ACC112 (cell line): ENCODE data around the gene SAFB.

Experiments used
- H2AFZ ChIP-seq: fragments of 200-600 bp; sonication (generic); one replicate; pipeline ENCODE4 v1.6.0; 2017; ENCODE audit warnings: antibody characterized with exemption, low read length; ENCODE audit not compliant: unreplicated experiment
- H3K27ac ChIP-seq: fragments of 200-600 bp; sonication (generic); 2 replicates; pipeline ENCODE4 v1.5.1; 2014; ENCODE audit warnings: low read depth, mild to moderate bottlenecking, antibody characterized with exemption, low read length, moderate library complexity
- H3K27me3 ChIP-seq: fragments of 200-600 bp; sonication (generic); 2 replicates; pipeline ENCODE4 v1.6.1; 2014; ENCODE audit warnings: mild to moderate bottlenecking, antibody characterized with exemption, low read length, moderate library complexity, mixed read lengths; ENCODE audit not compliant: insufficient read depth
- H3K36me3 ChIP-seq: fragments of 200-600 bp; sonication (generic); 2 replicates; pipeline ENCODE4 v1.6.1; 2016; ENCODE audit warnings: mild to moderate bottlenecking, antibody characterized with exemption, low read length, moderate library complexity, mixed read lengths; ENCODE audit not compliant: insufficient read depth
- H3K4me1 ChIP-seq: fragments of 200-600 bp; sonication (generic); one replicate; pipeline ENCODE4 v1.6.1; 2016; ENCODE audit warnings: low read length, mixed read lengths; ENCODE audit not compliant: insufficient read depth, unreplicated experiment, control insufficient read depth
- H3K4me3 ChIP-seq: fragments of 200-600 bp; sonication (generic); 2 replicates; pipeline ENCODE4 v1.5.1; 2014; ENCODE audit warnings: mild to moderate bottlenecking, low read depth, low read length
- H3K79me2 ChIP-seq: fragments of 200-600 bp; sonication (generic); one replicate; pipeline ENCODE4 v1.6.0; 2016; ENCODE audit warnings: low read length; ENCODE audit not compliant: control insufficient read depth, unreplicated experiment, insufficient read depth

The SAFB gene

DNA sequence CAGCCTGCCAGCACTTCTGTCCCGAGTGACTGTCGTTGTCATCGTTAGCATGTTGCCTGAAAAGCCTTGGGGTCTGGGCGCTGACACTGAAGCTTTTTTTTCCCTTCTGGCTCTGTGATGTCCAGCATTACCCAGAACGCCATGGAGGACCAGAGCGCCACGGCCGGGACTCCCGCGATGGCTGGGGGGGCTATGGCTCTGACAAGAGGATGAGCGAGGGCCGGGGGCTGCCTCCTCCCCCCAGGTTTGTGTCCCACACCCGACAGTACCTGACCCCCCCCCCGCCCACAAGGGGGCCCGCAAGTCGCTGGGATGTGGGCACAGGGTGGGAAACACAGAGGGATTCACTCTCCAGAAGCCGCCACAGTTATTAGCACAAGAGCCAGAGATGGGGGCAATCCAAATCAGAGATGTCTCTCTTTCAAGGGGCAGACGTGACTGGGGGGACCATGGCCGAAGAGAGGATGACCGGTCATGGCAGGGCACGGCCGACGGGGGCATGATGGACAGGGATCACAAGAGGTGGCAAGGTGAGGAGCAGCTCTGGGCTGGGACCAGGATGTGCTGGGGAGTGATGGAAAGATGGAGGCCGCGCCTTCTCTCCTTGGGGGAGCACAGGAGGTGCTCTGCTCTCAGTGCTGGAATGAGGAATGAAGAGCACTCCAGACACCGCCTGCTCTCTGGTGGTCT, 44.2 kb downstream of the SAFB start:
- H2AFZ ChIP-seq, result no peak overlapping the region
- H3K4me1 ChIP-seq, result peaks cover 4% of the 10 kb centered on the region
- H3K36me3 ChIP-seq, result peaks cover 12% of the 10 kb centered on the region; the same call in 1 of the 2 replicates
- no peaks in the 10 kb centered on the region for H3K79me2 ChIP-seq
- no peak overlapping the region for H3K27ac ChIP-seq
- H3K4me3 ChIP-seq, result no peak overlapping the region
- no peaks in the 10 kb centered on the region for H3K27me3 ChIP-seq

GRCh38 chr19:5667751-5668271, 44.9 kb downstream of the SAFB start:
- H2AFZ ChIP-seq, result no peak overlapping the region
- no peaks in the 10 kb centered on the region for H3K27me3 ChIP-seq
- H3K36me3 ChIP-seq, result peaks cover 12% of the 10 kb centered on the region; the same call in 1 of the 2 replicates
- peaks cover 4% of the 10 kb centered on the region for H3K4me1 ChIP-seq
- no peak overlapping the region for H3K4me3 ChIP-seq
- no peak overlapping the region for H3K27ac ChIP-seq
- H3K79me2 ChIP-seq, result no peaks in the 10 kb centered on the region

- 0 out of 2 replicates have a peak, but pooled peaks cover 10% of the 10 kb centered on the region for H3K36me3 ChIP-seq
- no peak overlapping the region for H3K27ac ChIP-seq
- no peaks in the 10 kb centered on the region for H3K79me2 ChIP-seq
- H2AFZ ChIP-seq, result no peak overlapping the region
- no peak overlapping the region for H3K4me3 ChIP-seq
- H3K4me1 ChIP-seq, result peaks cover 4% of the 10 kb centered on the region
- no peaks in the 10 kb centered on the region for H3K27me3 ChIP-seq
Measured at GRCh38 chr19:5669212-5669611, 46.3 kb downstream of the SAFB start.

GRCh38 chr19:5671600-5671999, 48.7 kb downstream of the SAFB start:
- no peaks in the 10 kb centered on the region for H3K27me3 ChIP-seq
- no peaks in the 10 kb centered on the region for H3K79me2 ChIP-seq

GRCh38 chr19:5672708-5673459, 50.0 kb downstream of the SAFB start:
- Histone ChIP-seq H3K36me3 (no peaks in the 10 kb centered on the region), H2AFZ (no peak overlapping the region), H3K4me1 (no peaks in the 10 kb centered on the region), H3K27ac (no peak overlapping the region), H3K79me2 (no peaks in the 10 kb centered on the region), H3K4me3 (no peak overlapping the region), H3K27me3 (no peaks in the 10 kb centered on the region)

More at GRCh38 chr19:5671600-5671999, 48.7 kb downstream of the SAFB start:
- Histone ChIP-seq H3K4me3 (no peak overlapping the region), H3K4me1 (no peaks in the 10 kb centered on the region), H2AFZ (no peak overlapping the region), H3K36me3 (0 out of 2 replicates have a peak, but pooled peaks cover under 1% of the 10 kb centered on the region), H3K27ac (no peak overlapping the region)

DNA sequence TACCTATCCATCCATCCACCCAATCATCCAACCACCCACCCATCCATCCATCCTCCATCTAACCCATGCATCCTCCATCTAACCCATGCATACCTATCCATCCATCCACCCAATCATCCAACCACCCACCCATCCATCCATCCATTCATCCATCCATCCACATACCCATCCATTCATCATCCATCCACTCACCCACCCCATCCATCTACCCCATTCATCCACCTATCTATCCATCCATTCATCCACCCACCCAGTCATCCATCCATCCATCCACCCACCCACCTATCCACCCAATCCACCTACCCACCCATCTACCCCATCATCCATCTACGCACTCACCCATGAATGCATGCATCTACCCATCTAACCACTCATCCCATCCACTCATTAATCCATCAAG, 50.9 kb downstream of the SAFB start:
- H3K4me1 ChIP-seq, result no peaks in the 10 kb centered on the region
- H3K36me3 ChIP-seq, result no peaks in the 10 kb centered on the region
- no peak overlapping the region for H3K4me3 ChIP-seq
- no peaks in the 10 kb centered on the region for H3K27me3 ChIP-seq
- H3K27ac ChIP-seq, result no peak overlapping the region
- H3K79me2 ChIP-seq, result no peaks in the 10 kb centered on the region
- H2AFZ ChIP-seq, result no peak overlapping the region

DNA sequence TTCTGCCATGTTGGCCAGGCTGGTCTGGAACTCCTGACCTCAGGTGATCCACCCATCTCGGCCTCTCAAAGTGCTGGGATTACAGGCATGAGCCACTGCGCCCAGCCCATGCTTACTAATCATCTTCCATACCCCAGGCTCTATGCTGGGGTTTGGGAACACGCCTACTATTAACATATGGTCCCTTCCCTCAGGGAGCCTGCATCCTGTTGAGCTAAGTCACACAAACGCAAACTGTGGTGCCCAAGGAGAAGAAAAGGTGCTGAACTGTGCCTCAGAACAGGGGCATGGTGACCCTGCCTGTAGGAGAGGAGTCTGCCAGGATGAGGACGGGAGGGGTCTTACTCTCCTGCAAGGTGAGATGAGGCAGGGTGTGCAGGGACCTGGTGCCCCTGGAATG, 51.8 kb downstream of the SAFB start:
- Histone ChIP-seq H3K4me1 (no peaks in the 10 kb centered on the region), H3K36me3 (no peaks in the 10 kb centered on the region), H3K79me2 (peaks cover 6% of the 10 kb centered on the region), H3K27me3 (no peaks in the 10 kb centered on the region), H3K27ac (no peak overlapping the region), H3K4me3 (no peak overlapping the region), H2AFZ (no peak overlapping the region)

DNA sequence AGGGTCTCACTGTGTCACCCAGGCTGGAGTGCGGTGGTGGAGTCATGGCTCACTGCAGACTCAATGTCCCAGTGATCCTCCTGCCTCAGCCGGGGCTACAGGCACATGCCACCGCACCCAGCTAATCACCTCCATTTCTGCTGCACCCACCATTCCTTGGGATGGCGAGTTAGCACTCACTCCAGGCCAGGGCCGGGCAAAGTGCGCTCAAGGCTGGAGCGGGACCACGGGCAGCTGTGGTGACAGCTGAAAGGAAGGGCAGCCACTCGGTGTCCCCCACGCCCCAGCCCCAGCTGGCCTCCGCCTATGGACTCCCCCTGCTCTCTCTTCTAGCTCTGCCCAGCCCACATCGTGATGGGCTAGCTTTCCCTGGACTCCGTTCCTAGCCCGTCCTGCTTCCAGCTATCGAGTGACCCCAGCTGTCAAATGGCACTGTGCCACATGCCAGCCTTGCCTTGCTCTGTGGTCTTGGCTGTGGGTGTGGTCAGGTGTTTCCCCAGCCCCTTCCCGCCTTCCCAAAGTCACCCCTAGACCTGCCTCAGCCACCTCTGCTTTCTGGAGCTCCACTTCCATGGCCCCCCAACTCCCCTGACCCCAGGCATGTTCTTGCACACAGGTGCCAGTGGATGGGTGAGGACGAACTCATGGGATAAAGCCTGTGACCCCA, 53.4 kb downstream of the SAFB start:
- H3K27me3 ChIP-seq, result no peaks in the 10 kb centered on the region
- no peaks in the 10 kb centered on the region for H3K36me3 ChIP-seq
- no peak overlapping the region for H3K27ac ChIP-seq
- no peak overlapping the region for H2AFZ ChIP-seq
- H3K4me3 ChIP-seq, result no peak overlapping the region
- H3K79me2 ChIP-seq, result peaks cover 6% of the 10 kb centered on the region
- H3K4me1 ChIP-seq, result no peaks in the 10 kb centered on the region

- H3K36me3 ChIP-seq, result no peaks in the 10 kb centered on the region
- H3K79me2 ChIP-seq, result peaks cover 6% of the 10 kb centered on the region
- H3K27ac ChIP-seq, result no peak overlapping the region
- H3K4me3 ChIP-seq, result no peak overlapping the region
- H2AFZ ChIP-seq, result no peak overlapping the region
- H3K4me1 ChIP-seq, result no peaks in the 10 kb centered on the region
- no peaks in the 10 kb centered on the region for H3K27me3 ChIP-seq
Measured at GRCh38 chr19:5676772-5677105, 53.9 kb downstream of the SAFB start.

- Histone ChIP-seq H3K27me3 (no peaks in the 10 kb centered on the region), H3K4me1 (no peaks in the 10 kb centered on the region), H3K79me2 (peaks cover 6% of the 10 kb centered on the region), H3K36me3 (no peaks in the 10 kb centered on the region), H3K4me3 (no peak overlapping the region), H3K27ac (no peak overlapping the region), H2AFZ (no peak overlapping the region)
Measured at GRCh38 chr19:5677136-5677535, 54.3 kb downstream of the SAFB start.
